ENCODE data around the gene RFC5.

Gene RFC5

GRCh38 chr12:118042091-118042490 lies 25.6 kb downstream of the RFC5 start:
- no peaks in the 10 kb centered on the region for H3K27me3 ChIP-seq (ENCODE audit: control insufficient read depth, insufficient read depth, low read length)
- H3K9ac ChIP-seq (ENCODE audit: low read length) = no peak overlapping the region
- no peak overlapping the region for H3K4me3 ChIP-seq (ENCODE audit: low read length)
- no peaks in the 10 kb centered on the region for H3K4me1 ChIP-seq (ENCODE audit: control insufficient read depth, insufficient read depth, low read length)
- peaks cover 21% of the 10 kb centered on the region for H3K36me3 ChIP-seq (ENCODE audit: control insufficient read depth, insufficient read depth, low read length)
- no peak overlapping the region for H3K27ac ChIP-seq (ENCODE audit: low read depth, low read length)

DNA sequence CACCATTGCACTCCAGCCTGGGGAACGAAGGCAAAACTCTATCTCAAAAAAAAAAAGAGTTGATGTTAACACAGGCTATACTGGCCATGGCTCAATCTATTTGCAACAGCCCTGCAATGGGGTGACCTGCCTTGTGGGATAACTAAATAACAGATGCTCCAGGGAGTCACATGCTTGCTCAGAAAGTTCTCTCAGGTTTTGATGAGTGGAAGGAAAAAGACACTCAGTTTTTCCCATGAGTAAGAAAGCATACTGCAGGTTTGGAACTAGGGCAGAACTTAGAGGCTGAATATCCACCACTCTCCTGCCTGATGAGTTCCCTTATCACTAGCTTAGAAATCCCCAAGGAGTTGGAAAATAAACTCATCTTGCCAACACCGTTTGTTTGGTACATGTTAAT lies 27.6 kb downstream of the RFC5 start:
- H3K27ac ChIP-seq (ENCODE audit: low read depth, low read length) = no peak overlapping the region
- H3K9ac ChIP-seq (ENCODE audit: low read length) = no peak overlapping the region
- H3K4me3 ChIP-seq (ENCODE audit: low read length) = no peak overlapping the region
- H3K4me1 ChIP-seq (ENCODE audit: control insufficient read depth, insufficient read depth, low read length) = no peaks in the 10 kb centered on the region
- no peaks in the 10 kb centered on the region for H3K27me3 ChIP-seq (ENCODE audit: control insufficient read depth, insufficient read depth, low read length)
- H3K36me3 ChIP-seq (ENCODE audit: control insufficient read depth, insufficient read depth, low read length) = peaks cover 21% of the 10 kb centered on the region

DNA sequence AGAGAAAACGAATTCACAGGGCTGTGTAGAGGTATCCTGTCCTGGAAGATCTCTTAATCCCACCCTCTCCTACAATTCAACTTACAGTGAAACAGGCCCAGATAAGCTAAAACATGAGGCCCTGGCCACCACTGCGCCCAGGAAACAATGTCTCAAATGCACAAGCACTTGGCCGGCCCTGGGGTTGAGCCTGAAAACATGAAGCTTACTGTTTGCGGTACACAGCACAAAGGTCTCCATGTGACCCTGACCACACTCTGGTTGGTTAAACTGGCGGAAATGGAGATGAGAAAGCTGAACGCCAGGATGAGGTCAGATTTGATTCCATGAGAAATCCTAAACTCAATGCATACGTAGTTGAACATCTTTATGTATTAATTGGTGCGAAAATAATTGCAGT lies 28.1 kb downstream of the RFC5 start:
- no peak overlapping the region for H3K9ac ChIP-seq (ENCODE audit: low read length)
- no peaks in the 10 kb centered on the region for H3K27me3 ChIP-seq (ENCODE audit: control insufficient read depth, insufficient read depth, low read length)
- H3K4me3 ChIP-seq (ENCODE audit: low read length) = no peak overlapping the region
- H3K4me1 ChIP-seq (ENCODE audit: control insufficient read depth, insufficient read depth, low read length) = no peaks in the 10 kb centered on the region
- peaks cover 21% of the 10 kb centered on the region for H3K36me3 ChIP-seq (ENCODE audit: control insufficient read depth, insufficient read depth, low read length)
- no peak overlapping the region for H3K27ac ChIP-seq (ENCODE audit: low read depth, low read length)

DNA sequence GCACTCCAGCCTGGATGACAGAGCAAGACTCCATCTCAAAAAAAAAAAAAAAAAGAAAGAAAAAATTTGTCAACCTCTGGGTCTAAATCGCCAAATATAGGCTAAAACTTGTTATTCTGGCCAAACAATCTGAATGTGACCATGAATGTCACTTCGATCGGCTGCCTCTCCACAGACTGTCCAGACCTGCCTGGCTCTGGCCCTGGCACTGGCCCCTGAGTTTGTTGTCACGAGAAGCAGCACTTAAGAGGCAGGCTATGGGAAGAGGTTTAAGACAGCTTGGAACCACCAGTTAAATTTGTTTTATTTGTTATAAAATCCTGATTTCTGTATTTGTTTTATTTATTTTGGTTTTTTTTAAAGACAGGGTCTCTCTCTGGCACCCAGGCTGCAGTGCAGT lies 29.9 kb downstream of the RFC5 start:
- Histone ChIP-seq H3K27ac (ENCODE audit: low read depth, low read length) (no peak overlapping the region), H3K4me1 (ENCODE audit: control insufficient read depth, insufficient read depth, low read length) (no peaks in the 10 kb centered on the region), H3K9ac (ENCODE audit: low read length) (no peak overlapping the region), H3K27me3 (ENCODE audit: control insufficient read depth, insufficient read depth, low read length) (no peaks in the 10 kb centered on the region), H3K36me3 (ENCODE audit: control insufficient read depth, insufficient read depth, low read length) (peaks cover 18% of the 10 kb centered on the region), H3K4me3 (ENCODE audit: low read length) (no peak overlapping the region)

GRCh38 chr12:118050972-118051910 lies 34.7 kb downstream of the RFC5 start:
- Histone ChIP-seq H3K4me3 (ENCODE audit: low read length) (no peak overlapping the region), H3K36me3 (ENCODE audit: control insufficient read depth, insufficient read depth, low read length) (peaks cover 6% of the 10 kb centered on the region), H3K4me1 (ENCODE audit: control insufficient read depth, insufficient read depth, low read length) (peaks cover 5% of the 10 kb centered on the region), H3K9ac (ENCODE audit: low read length) (no peak overlapping the region), H3K27ac (ENCODE audit: low read depth, low read length) (no peak overlapping the region), H3K27me3 (ENCODE audit: control insufficient read depth, insufficient read depth, low read length) (no peaks in the 10 kb centered on the region)

DNA sequence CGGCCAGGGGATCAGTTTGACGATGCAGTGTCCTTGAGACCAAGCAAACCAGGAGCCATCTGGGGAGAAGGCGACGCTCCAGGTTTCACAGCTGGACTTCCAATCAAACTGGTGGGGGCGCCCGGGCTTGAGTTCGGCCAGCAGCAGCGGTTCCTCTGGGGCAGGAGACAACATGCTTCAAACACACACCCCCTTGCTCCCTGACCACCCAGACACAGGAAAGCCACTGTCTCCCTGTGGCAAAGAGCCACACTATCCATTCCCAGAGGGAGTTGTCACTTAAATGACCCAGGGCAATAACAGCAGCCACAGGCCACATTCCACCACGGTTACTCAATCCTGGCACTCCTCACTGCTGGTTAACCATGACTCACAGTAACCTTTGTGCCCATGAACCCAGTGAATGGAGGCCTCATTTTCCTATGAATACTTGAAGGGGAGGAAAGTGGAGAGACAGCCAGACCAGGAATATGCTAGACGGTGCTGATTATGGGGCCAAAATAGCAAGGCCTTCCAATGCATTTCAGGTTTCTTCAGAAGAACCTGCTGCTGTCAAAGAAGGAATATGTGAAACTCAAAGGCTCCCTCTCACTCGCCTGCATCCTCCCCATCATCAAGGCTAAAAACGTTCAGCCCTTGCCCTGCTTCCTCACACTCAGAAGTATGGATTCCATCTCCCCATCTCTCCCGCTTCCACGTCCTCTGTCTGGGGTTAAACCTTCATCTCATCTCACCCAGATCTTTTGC lies 36.0 kb downstream of the RFC5 start:
- Histone ChIP-seq H3K9ac (ENCODE audit: low read length) (no peak overlapping the region), H3K36me3 (ENCODE audit: control insufficient read depth, insufficient read depth, low read length) (peaks cover 6% of the 10 kb centered on the region), H3K4me3 (ENCODE audit: low read length) (no peak overlapping the region), H3K27ac (ENCODE audit: low read depth, low read length) (peak overlapping the region; percentile 47), H3K4me1 (ENCODE audit: control insufficient read depth, insufficient read depth, low read length) (peaks cover 5% of the 10 kb centered on the region), H3K27me3 (ENCODE audit: control insufficient read depth, insufficient read depth, low read length) (no peaks in the 10 kb centered on the region)

DNA sequence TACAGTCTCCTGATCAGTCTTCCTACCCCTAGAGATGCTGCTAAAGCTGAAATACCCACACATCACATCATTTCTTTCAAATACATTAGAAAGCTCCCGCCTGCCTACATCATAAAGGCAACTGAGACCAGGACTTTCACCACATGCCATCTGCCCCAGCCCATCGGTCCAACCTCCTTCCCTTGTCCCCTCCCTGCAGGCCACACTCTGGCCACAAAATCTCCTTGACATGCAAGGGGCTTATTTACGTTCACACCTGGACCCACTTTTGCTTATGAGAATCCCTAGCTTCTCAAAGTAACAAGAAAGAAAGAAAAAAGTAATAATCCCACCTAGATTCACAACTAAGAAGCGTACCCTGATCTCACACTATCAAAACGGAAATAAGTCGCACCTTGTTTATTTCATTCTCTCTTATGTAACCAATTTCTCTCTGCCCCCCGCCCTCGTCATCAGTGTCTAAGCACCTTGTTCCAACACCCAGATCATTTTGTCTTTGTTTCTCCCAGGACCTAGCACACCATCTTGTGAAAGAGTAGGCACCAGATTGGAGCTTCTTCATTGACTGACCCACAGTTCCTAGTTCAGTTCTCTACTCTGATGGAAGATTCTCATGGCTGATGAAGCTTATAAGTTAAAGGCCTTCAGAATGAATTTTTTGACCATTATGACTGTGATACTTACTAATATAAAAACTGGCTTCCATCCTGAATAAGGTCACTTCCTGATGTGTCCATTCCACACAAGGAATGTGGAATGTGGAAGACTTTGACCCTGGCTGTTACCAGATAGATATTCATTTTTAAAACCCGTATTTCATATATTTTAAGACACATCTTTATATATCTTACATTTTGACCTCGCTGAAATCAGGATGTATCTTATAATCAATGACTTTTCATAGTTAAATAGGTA lies 36.8 kb downstream of the RFC5 start:
- peaks cover 5% of the 10 kb centered on the region for H3K4me1 ChIP-seq (ENCODE audit: control insufficient read depth, insufficient read depth, low read length)
- no peak overlapping the region for H3K9ac ChIP-seq (ENCODE audit: low read length)
- H3K27me3 ChIP-seq (ENCODE audit: control insufficient read depth, insufficient read depth, low read length) = no peaks in the 10 kb centered on the region
- H3K36me3 ChIP-seq (ENCODE audit: control insufficient read depth, insufficient read depth, low read length) = peaks cover 6% of the 10 kb centered on the region
- H3K27ac ChIP-seq (ENCODE audit: low read depth, low read length) = peak overlapping the region; percentile 47
- H3K4me3 ChIP-seq (ENCODE audit: low read length) = no peak overlapping the region

GRCh38 chr12:118055144-118055557 lies 38.6 kb downstream of the RFC5 start:
- H3K27me3 ChIP-seq (ENCODE audit: control insufficient read depth, insufficient read depth, low read length) = no peaks in the 10 kb centered on the region
- no peak overlapping the region for H3K27ac ChIP-seq (ENCODE audit: low read depth, low read length)
- peak overlapping the region; percentile 30 for H3K9ac ChIP-seq (ENCODE audit: low read length)
- H3K36me3 ChIP-seq (ENCODE audit: control insufficient read depth, insufficient read depth, low read length) = peaks cover 6% of the 10 kb centered on the region
- peaks cover 10% of the 10 kb centered on the region for H3K4me1 ChIP-seq (ENCODE audit: control insufficient read depth, insufficient read depth, low read length)
- H3K4me3 ChIP-seq (ENCODE audit: low read length) = no peak overlapping the region

DNA sequence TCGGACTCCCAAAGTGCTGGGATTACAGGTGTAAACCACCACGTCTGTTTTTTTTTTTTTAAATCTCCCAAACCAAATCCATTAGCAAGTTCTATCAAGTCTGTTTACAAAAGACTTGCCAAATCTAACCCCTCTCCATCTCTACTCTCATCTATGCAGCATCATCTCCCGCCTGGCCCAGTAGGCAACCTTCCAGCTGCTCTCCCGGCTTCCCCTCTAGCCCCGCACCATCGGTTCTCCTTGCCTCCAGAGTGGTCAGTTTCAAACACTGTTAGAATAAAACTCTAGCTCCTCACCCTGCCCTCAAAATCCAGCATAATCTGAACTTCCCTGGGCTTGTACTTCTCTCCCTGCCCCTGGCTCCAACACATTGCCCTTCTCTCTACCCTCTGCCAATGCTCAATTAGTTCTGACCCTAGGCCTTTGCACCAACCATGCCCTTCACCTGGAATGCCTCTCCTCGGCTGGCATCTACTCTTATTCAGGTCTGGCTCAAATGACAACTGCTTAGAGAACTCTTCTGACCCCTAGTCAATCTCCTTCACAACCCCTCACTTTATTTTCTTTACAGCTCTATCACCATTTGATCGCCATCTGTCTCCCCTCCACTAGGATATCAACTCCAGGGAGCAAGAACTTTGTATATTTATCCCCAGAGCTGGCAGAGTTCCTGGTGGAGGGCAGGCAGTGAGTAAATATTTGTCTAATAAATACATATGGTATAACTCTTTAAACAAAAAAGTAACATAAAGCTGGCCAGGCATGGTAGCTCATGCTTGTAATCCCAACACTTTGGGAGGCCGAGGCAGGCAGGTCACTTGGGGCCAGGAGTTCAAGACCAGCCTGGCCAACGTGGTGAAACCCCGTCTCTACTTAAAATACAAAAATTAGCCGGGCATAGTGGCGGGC lies 39.6 kb downstream of the RFC5 start:
- H3K4me3 ChIP-seq (ENCODE audit: low read length) = no peak overlapping the region
- no peak overlapping the region for H3K27ac ChIP-seq (ENCODE audit: low read depth, low read length)
- H3K27me3 ChIP-seq (ENCODE audit: control insufficient read depth, insufficient read depth, low read length) = no peaks in the 10 kb centered on the region
- no peak overlapping the region for H3K9ac ChIP-seq (ENCODE audit: low read length)
- H3K36me3 ChIP-seq (ENCODE audit: control insufficient read depth, insufficient read depth, low read length) = peaks cover 4% of the 10 kb centered on the region
- H3K4me1 ChIP-seq (ENCODE audit: control insufficient read depth, insufficient read depth, low read length) = peaks cover 10% of the 10 kb centered on the region

- Histone ChIP-seq H3K36me3 (ENCODE audit: control insufficient read depth, insufficient read depth, low read length) (no peaks in the 10 kb centered on the region), H3K4me1 (ENCODE audit: control insufficient read depth, insufficient read depth, low read length) (peaks cover 5% of the 10 kb centered on the region), H3K9ac (ENCODE audit: low read length) (no peak overlapping the region), H3K27me3 (ENCODE audit: control insufficient read depth, insufficient read depth, low read length) (no peaks in the 10 kb centered on the region), H3K27ac (ENCODE audit: low read depth, low read length) (no peak overlapping the region), H3K4me3 (ENCODE audit: low read length) (no peak overlapping the region)
Measured at GRCh38 chr12:118058227-118058626, 41.7 kb downstream of the RFC5 start.

GRCh38 chr12:118058881-118059280 lies 42.4 kb downstream of the RFC5 start:
- Histone ChIP-seq H3K4me1 (ENCODE audit: control insufficient read depth, insufficient read depth, low read length) (peaks cover 5% of the 10 kb centered on the region), H3K27me3 (ENCODE audit: control insufficient read depth, insufficient read depth, low read length) (no peaks in the 10 kb centered on the region), H3K9ac (ENCODE audit: low read length) (no peak overlapping the region), H3K36me3 (ENCODE audit: control insufficient read depth, insufficient read depth, low read length) (no peaks in the 10 kb centered on the region), H3K4me3 (ENCODE audit: low read length) (no peak overlapping the region), H3K27ac (ENCODE audit: low read depth, low read length) (peak overlapping the region; percentile 38)

All from rectal smooth muscle tissue (tissue), 1 donor.